PC-3 (cell line): ENCODE results near the gene EXOC2. TPM values are rescaled to one million over a fixed set of nuclear protein-coding genes. Genes with fewer than 3 reads are reported as not detected.

Source experiments
- ATAC-seq: fragments of 200-7000 bp; cut with Tn5 transposase; 2 replicates; pipeline ENCODE4 v1.9.1; 2020; ENCODE audit warnings: mild to moderate bottlenecking, moderate library complexity
- BruUV-seq: library from RNA; stranded (reverse); fragments of 400-500 nt; replicated peaks from 2 replicates; lab custom pipeline; 2021; lab: Mats Ljungman, UMichigan
- CTCF ChIA-PET: fragments of 300-600 bp; sonication (Branson Sonifier 250); formaldehyde crosslinking; loops from one replicate; lab custom pipeline; 2022; ENCODE audit warnings: antibody characterized with exemption; lab: Charles Lee
- POLR2A ChIA-PET: fragments of 300-600 bp; sonication (Branson Sonifier 250); formaldehyde crosslinking; loops from one replicate; lab custom pipeline; 2022; ENCODE audit warnings: antibody characterized with exemption; ENCODE audit not compliant: unreplicated experiment; lab: Charles Lee
- DNase-seq: peaks from one replicate; pipeline ENCODE4 v3.0.0-alpha.2; 2015
- H2AFZ ChIP-seq: fragments of 300-600 bp; sonication (generic); 2 replicates; pipeline ENCODE4 v1.6.0; 2016; ENCODE audit warnings: antibody characterized with exemption, low read length
- H3F3A ChIP-seq: fragments of 300-600 bp; sonication (generic); one replicate; pipeline ENCODE4 v1.6.0; 2017; ENCODE audit warnings: antibody characterized with exemption, low read length, control low read depth, mild to moderate bottlenecking; ENCODE audit not compliant: unreplicated experiment
- H3K27ac ChIP-seq: fragments of 300-600 bp; sonication (generic); 2 replicates; pipeline ENCODE4 v1.5.1; 2016; ENCODE audit warnings: mild to moderate bottlenecking, low read length
- H3K27me3 ChIP-seq: fragments of 300-600 bp; sonication (generic); 2 replicates; pipeline ENCODE4 v1.6.1; 2016; ENCODE audit warnings: low read length, mixed read lengths
- H3K36me3 ChIP-seq: fragments of 300-600 bp; sonication (generic); 2 replicates; pipeline ENCODE4 v1.6.1; 2016; ENCODE audit warnings: low read depth, mixed run types, low read length, mixed read lengths
- H3K4me1 ChIP-seq: fragments of 300-600 bp; sonication (generic); 2 replicates; pipeline ENCODE4 v1.5.1; 2016; ENCODE audit warnings: low read length; ENCODE audit not compliant: insufficient read depth
- H3K4me2 ChIP-seq: fragments of 300-600 bp; sonication (generic); 2 replicates; pipeline ENCODE4 v1.6.0; 2016; ENCODE audit warnings: low read length
- H3K4me3 ChIP-seq: fragments of 300-600 bp; sonication (generic); 2 replicates; pipeline ENCODE4 v1.5.1; 2016; ENCODE audit warnings: mild to moderate bottlenecking, low read length, mixed read lengths
- H3K79me2 ChIP-seq: fragments of 300-600 bp; sonication (generic); 2 replicates; pipeline ENCODE4 v1.6.1; 2017; ENCODE audit warnings: low read length, mixed read lengths
- H3K9ac ChIP-seq: fragments of 300-600 bp; sonication (generic); 2 replicates; pipeline ENCODE4 v1.6.0; 2016; ENCODE audit warnings: mild to moderate bottlenecking, low read length
- H3K9me2 ChIP-seq: fragments of 300-600 bp; sonication (generic); replicated peaks from 2 replicates; pipeline ENCODE4 v1.6.1; 2016; ENCODE audit warnings: mixed run types, low read length, mixed read lengths
- H3K9me3 ChIP-seq: fragments of 300-600 bp; sonication (generic); 2 replicates; pipeline ENCODE4 v1.6.1; 2016; ENCODE audit warnings: low read length, mixed read lengths
- H4K20me1 ChIP-seq: fragments of 300-600 bp; sonication (generic); 2 replicates; pipeline ENCODE4 v1.6.1; 2016; ENCODE audit warnings: low read length, mixed read lengths
- EZH2 ChIP-seq: fragments of 300-600 bp; sonication (generic); IDR thresholded peaks from one replicate; pipeline ENCODE4 v1.6.1; 2017; ENCODE audit warnings: antibody characterized with exemption, mild to moderate bottlenecking, low read length; ENCODE audit not compliant: unreplicated experiment
- EZH2phosphoT487 ChIP-seq: fragments of 300-600 bp; sonication (generic); IDR thresholded peaks from 2 replicates; pipeline ENCODE4 v1.6.1; 2018; ENCODE audit warnings: mild to moderate bottlenecking, antibody characterized with exemption, low read length, borderline replicate concordance
- intact Hi-C: fragments of 100-400 bp; cut with micrococcal nuclease; formaldehyde crosslinking; loops from 2 replicates; pipeline ENCODE4 v1.9.0; 2023
- total RNA-seq: library from RNA; depleted of rRNA; stranded (reverse); fragments of >200 nt; gene quantifications from 2 replicates; pipeline ENCODE4 v1.2.3, GENCODE V29; 2014
- TF ChIP-seq, protein P1 (sequence below): fragments of 300-600 bp; sonication (generic); conservative IDR thresholded peaks from 2 replicates; pipeline ENCODE4 v1.5.1; 2017; ENCODE audit warnings: antibody characterized with exemption, low read depth, mild to moderate bottlenecking, low read length

EXOC2 gene
- total RNA-seq, 1 experiment from 2014 or later = 27.7 TPM

DNA sequence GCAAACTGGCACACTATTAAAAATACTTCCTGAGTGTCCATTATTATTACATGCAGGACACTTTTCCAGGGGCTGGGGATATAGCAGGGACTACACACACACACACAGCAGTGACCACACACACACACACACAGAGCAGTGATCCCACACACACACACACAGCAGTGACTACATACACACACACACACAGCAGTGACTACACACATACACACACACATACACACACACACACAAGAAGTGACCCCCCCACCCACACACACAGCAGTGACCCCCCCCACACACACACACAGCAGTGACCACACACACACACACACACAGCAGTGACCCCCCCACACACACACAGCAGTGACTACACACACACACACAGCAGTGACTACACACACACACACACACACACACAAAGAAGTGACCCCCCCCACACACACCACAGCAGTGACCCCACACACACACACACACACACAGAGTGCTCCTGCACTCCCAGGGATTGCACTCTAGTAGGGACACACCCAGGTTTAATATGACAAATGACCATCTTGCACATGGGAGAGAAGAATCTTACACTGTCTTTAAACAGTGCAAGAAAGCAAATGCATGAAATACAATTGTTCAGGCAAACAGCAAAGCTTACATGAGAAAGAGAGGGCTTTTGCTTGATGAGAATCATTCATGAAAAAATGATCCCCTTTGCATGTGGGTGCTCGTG lies 185.9 kb downstream of the EXOC2 start:
- ChIA-PET POLR2A (no interaction called here), CTCF (no interaction called here)
- no peaks in the 10 kb centered on the region for H3K79me2 ChIP-seq
- no peak overlapping the region for H3K4me3 ChIP-seq
- no TSS peak for BruUV-seq
- TF ChIP-seq EZH2phosphoT487 = no peak
- no peak for TF ChIP-seq EZH2
- TF ChIP-seq, protein P1, sequence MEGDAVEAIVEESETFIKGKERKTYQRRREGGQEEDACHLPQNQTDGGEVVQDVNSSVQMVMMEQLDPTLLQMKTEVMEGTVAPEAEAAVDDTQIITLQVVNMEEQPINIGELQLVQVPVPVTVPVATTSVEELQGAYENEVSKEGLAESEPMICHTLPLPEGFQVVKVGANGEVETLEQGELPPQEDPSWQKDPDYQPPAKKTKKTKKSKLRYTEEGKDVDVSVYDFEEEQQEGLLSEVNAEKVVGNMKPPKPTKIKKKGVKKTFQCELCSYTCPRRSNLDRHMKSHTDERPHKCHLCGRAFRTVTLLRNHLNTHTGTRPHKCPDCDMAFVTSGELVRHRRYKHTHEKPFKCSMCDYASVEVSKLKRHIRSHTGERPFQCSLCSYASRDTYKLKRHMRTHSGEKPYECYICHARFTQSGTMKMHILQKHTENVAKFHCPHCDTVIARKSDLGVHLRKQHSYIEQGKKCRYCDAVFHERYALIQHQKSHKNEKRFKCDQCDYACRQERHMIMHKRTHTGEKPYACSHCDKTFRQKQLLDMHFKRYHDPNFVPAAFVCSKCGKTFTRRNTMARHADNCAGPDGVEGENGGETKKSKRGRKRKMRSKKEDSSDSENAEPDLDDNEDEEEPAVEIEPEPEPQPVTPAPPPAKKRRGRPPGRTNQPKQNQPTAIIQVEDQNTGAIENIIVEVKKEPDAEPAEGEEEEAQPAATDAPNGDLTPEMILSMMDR = no peak
- H3K27ac ChIP-seq = no peak overlapping the region
- intact Hi-C loops = no loop called here
- no peaks in the 10 kb centered on the region for H3F3A ChIP-seq
- no peaks in the 10 kb centered on the region for H3K36me3 ChIP-seq
- H3K9me2 ChIP-seq = no peaks in the 10 kb centered on the region
- no peaks in the 10 kb centered on the region for H3K27me3 ChIP-seq
- H3K9me3 ChIP-seq = no peaks in the 10 kb centered on the region
- no peak overlapping the region for H2AFZ ChIP-seq
- no peaks in the 10 kb centered on the region for H3K4me1 ChIP-seq
- H4K20me1 ChIP-seq = no peaks in the 10 kb centered on the region
- H3K9ac ChIP-seq = no peak overlapping the region
- no peak overlapping the region for H3K4me2 ChIP-seq
- no peak for ATAC-seq
- DNase-seq = no peak

DNA sequence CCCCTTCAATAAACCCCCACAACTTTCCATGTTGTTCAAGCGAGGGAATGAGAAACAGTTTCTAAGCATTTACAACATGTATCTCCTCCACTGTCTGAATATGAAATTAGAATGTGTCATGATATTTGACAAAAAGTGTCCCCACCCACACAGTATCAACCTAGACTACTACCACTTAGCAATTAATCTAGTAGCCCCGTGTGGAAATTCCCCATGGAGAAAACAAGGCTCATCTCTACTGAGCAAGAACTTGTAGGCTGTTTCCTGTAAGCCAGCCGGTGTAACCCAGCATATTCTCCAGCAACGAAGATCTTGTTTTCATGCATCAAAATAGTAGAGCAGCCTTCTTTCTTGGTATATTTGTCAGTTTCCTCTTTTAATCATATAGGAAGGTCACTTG lies 186.4 kb downstream of the EXOC2 start:
- no peaks in the 10 kb centered on the region for H3K4me1 ChIP-seq
- DNase-seq = no peak
- H2AFZ ChIP-seq = no peak overlapping the region
- ATAC-seq = no peak
- ChIA-PET CTCF (no interaction called here), POLR2A (no interaction called here)
- no peaks in the 10 kb centered on the region for H3F3A ChIP-seq
- no peaks in the 10 kb centered on the region for H3K9me2 ChIP-seq
- no peak overlapping the region for H3K27ac ChIP-seq
- H3K36me3 ChIP-seq = no peaks in the 10 kb centered on the region
- H3K9ac ChIP-seq = no peak overlapping the region
- no TSS peak for BruUV-seq
- H3K27me3 ChIP-seq = no peaks in the 10 kb centered on the region
- no peak overlapping the region for H3K4me3 ChIP-seq
- H3K9me3 ChIP-seq = no peaks in the 10 kb centered on the region
- no peak overlapping the region for H3K4me2 ChIP-seq
- no peaks in the 10 kb centered on the region for H3K79me2 ChIP-seq
- TF ChIP-seq EZH2 (no peak), EZH2phosphoT487 (no peak)
- TF ChIP-seq, protein P1 = no peak
- intact Hi-C loops = no loop called here
- no peaks in the 10 kb centered on the region for H4K20me1 ChIP-seq

DNA sequence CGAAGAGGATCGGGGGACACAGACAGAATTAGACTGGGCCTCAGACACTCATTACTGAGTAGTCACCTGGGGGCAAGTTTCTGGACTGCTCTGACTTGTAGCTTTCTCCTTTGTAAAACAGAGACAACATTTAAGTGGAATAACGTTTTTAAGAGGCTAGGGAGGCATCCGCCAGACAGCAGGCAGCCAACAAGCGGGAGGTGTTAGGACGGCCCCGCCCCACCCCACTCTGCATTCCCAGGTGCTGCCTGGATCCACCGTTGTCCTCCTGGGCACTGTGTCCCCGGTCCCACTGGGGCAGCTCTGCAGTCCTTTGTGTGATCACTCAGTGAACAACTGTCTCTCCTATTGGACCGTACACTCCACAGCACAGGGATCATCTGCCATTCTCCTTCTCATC lies 187.6 kb downstream of the EXOC2 start:
- BruUV-seq = no TSS peak
- POLR2A ChIA-PET = no interaction called here
- CTCF ChIA-PET = no interaction called here
- Histone ChIP-seq H3K4me3 (no peak overlapping the region), H3F3A (no peaks in the 10 kb centered on the region), H3K27me3 (no peaks in the 10 kb centered on the region), H3K9me3 (no peaks in the 10 kb centered on the region), H3K4me2 (no peak overlapping the region), H3K27ac (no peak overlapping the region), H3K36me3 (no peaks in the 10 kb centered on the region), H4K20me1 (no peaks in the 10 kb centered on the region), H3K9ac (no peak overlapping the region), H3K4me1 (no peaks in the 10 kb centered on the region), H3K9me2 (no peaks in the 10 kb centered on the region), H2AFZ (no peak overlapping the region), H3K79me2 (no peaks in the 10 kb centered on the region)
- DNase-seq (no peak), ATAC-seq (no peak)
- intact Hi-C loops = no loop called here
- TF ChIP-seq EZH2 (no peak), EZH2phosphoT487 (no peak)
- TF ChIP-seq, protein P1 = no peak
